ENCODE results near the gene TNIK.

TNIK gene

DNA sequence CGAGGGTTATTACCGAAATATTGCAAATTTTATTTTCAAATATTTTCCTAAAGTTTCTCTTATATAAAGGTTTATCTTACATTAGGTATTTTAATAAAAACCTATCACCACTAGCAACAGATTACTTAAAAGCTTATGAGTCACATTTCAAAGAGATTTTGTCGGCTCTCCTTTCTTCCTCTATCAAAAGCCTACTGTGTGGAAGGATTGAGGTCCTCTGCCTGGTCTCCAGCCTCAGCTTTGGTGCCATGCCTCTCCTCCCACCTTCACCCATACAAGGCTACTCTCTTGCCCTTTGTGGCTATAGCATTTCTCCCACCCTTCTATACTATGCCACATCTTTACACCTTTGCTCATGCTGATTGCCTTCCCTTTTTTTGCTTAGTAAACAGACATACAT is 199.3 kb downstream of the TNIK start:
- H3K4me3 ChIP-seq (IDR thresholded peaks at IDR 0.05; ENCODE audit: insufficient read depth, low read depth, low read length): no peak overlapping the region
- TF ChIP-seq, protein P1, sequence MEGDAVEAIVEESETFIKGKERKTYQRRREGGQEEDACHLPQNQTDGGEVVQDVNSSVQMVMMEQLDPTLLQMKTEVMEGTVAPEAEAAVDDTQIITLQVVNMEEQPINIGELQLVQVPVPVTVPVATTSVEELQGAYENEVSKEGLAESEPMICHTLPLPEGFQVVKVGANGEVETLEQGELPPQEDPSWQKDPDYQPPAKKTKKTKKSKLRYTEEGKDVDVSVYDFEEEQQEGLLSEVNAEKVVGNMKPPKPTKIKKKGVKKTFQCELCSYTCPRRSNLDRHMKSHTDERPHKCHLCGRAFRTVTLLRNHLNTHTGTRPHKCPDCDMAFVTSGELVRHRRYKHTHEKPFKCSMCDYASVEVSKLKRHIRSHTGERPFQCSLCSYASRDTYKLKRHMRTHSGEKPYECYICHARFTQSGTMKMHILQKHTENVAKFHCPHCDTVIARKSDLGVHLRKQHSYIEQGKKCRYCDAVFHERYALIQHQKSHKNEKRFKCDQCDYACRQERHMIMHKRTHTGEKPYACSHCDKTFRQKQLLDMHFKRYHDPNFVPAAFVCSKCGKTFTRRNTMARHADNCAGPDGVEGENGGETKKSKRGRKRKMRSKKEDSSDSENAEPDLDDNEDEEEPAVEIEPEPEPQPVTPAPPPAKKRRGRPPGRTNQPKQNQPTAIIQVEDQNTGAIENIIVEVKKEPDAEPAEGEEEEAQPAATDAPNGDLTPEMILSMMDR (conservative IDR thresholded peaks at IDR 0.05; ENCODE audit: low read depth, low read length): no peak
- no peaks in the 10 kb centered on the region for H3K79me2 ChIP-seq (ENCODE audit: insufficient read depth, low read depth)
- no peak overlapping the region for H3K9ac ChIP-seq
- H3K27me3 ChIP-seq (ENCODE audit: insufficient read depth, low read depth): no peaks in the 10 kb centered on the region
- H3K27ac ChIP-seq: no peak overlapping the region
- no peaks in the 10 kb centered on the region for H3K36me3 ChIP-seq (ENCODE audit: insufficient read depth)
- no peaks in the 10 kb centered on the region for H3K4me1 ChIP-seq (ENCODE audit: low read depth, poor library complexity, severe bottlenecking)
- no peaks in the 10 kb centered on the region for H4K20me1 ChIP-seq (ENCODE audit: insufficient read depth)
- no peak overlapping the region for H2AFZ ChIP-seq (ENCODE audit: low read depth)
- no peak overlapping the region for H3K4me2 ChIP-seq

DNA sequence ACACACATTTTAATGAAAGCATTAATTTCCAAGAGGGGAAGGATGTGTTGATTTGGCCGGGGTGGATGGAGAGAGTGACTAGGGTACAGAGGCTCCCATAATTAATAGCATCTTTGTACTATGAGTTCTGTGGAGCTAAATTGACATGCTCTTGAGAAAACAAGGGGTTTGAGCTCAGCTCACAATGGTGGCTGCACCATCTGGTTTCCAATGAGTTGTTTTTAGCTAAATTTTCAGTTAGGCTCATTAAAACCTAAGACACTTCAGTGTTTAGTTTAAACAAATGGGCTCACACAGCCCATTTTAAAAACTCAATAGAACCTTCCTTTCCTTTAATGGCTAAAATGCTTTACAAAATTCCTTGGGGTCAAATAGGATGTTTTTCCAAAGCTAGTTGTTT is 199.7 kb downstream of the TNIK start:
- Histone ChIP-seq H3K27ac (no peak overlapping the region), H3K4me3 (IDR thresholded peaks at IDR 0.05; ENCODE audit: insufficient read depth, low read depth, low read length) (no peak overlapping the region), H3K27me3 (ENCODE audit: insufficient read depth, low read depth) (no peaks in the 10 kb centered on the region), H3K9ac (no peak overlapping the region), H3K36me3 (ENCODE audit: insufficient read depth) (no peaks in the 10 kb centered on the region), H3K4me1 (ENCODE audit: low read depth, poor library complexity, severe bottlenecking) (no peaks in the 10 kb centered on the region), H2AFZ (ENCODE audit: low read depth) (no peak overlapping the region), H4K20me1 (ENCODE audit: insufficient read depth) (no peaks in the 10 kb centered on the region), H3K79me2 (ENCODE audit: insufficient read depth, low read depth) (no peaks in the 10 kb centered on the region), H3K4me2 (no peak overlapping the region)
- TF ChIP-seq, protein P1 (conservative IDR thresholded peaks at IDR 0.05; ENCODE audit: low read depth, low read length): no peak

DNA sequence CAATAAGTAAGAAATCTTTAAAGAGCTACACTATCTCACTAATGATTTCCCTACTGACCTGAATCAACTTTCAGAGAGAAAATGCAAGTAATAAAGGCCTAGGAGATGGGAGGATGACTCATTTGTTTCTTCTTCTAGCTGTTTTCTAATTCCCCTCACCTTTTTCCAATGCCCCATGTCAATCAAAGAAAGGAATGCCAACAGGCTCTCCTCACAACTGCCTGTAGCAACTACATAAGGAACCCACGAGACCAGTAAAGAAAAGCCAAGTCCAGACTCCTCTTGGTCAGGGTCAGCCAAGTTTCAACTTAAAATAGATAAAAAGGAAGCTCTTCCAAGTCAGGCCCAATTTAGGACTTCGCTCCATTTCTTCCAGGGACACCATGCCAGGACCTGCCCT is 201.9 kb downstream of the TNIK start:
- Histone ChIP-seq H3K4me3 (IDR thresholded peaks at IDR 0.05; ENCODE audit: insufficient read depth, low read depth, low read length) (no peak overlapping the region), H3K79me2 (ENCODE audit: insufficient read depth, low read depth) (no peaks in the 10 kb centered on the region), H3K4me2 (no peak overlapping the region), H3K9ac (no peak overlapping the region), H2AFZ (ENCODE audit: low read depth) (no peak overlapping the region), H4K20me1 (ENCODE audit: insufficient read depth) (no peaks in the 10 kb centered on the region), H3K27ac (no peak overlapping the region), H3K27me3 (ENCODE audit: insufficient read depth, low read depth) (no peaks in the 10 kb centered on the region), H3K36me3 (ENCODE audit: insufficient read depth) (no peaks in the 10 kb centered on the region), H3K4me1 (ENCODE audit: low read depth, poor library complexity, severe bottlenecking) (no peaks in the 10 kb centered on the region)
- TF ChIP-seq, protein P1 (conservative IDR thresholded peaks at IDR 0.05; ENCODE audit: low read depth, low read length): no peak

DNA sequence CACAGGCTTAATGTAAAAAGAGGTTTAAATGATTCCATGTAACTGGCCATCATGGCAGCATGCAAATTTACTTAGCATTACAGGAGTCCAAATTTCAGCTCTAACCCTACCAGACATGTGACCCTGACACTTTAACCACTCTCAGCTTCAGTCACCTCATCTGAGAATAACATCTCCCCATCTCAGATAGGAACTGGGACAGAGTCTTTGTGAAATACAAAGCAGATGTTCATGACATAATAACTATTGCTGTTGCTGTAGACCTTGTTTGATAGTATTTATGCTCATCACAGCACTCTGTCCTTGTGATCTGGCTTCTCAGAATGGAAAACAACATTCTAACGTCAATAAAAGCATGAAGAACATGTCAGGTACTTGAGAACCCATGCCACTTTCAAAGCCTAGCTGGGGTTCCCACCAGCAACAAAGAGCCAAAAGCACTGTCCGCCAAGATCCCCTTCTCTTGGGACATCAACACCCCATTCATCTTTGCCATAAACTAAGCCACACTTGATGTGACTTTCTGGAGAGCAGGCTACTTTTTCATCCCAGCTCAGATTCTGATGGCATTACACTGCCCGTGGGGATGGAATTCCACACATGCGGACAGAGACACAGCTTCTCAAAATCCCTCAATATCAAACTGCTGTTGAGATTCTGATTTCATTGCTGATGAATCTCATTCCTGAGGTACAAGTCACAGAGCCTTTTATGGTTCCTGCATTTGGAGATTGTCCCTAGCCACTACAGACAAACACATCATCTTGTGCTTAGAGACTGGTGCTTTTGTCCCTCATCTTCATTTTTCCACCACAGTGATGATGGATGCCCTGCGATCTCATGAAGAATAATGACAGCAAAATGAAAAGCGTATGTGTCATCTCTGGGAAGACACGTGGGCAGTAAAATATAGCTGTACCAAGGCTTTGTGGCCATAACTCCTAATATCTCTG is 202.7 kb downstream of the TNIK start:
- Histone ChIP-seq H3K4me2 (no peak overlapping the region), H3K36me3 (ENCODE audit: insufficient read depth) (no peaks in the 10 kb centered on the region), H3K79me2 (ENCODE audit: insufficient read depth, low read depth) (no peaks in the 10 kb centered on the region), H2AFZ (ENCODE audit: low read depth) (no peak overlapping the region), H3K4me3 (IDR thresholded peaks at IDR 0.05; ENCODE audit: insufficient read depth, low read depth, low read length) (no peak overlapping the region), H3K27me3 (ENCODE audit: insufficient read depth, low read depth) (no peaks in the 10 kb centered on the region), H3K9ac (no peak overlapping the region), H3K27ac (no peak overlapping the region), H4K20me1 (ENCODE audit: insufficient read depth) (no peaks in the 10 kb centered on the region), H3K4me1 (ENCODE audit: low read depth, poor library complexity, severe bottlenecking) (no peaks in the 10 kb centered on the region)
- TF ChIP-seq, protein P1 (conservative IDR thresholded peaks at IDR 0.05; ENCODE audit: low read depth, low read length): no peak
